Fibroblast of lung (primary cell): ENCODE results near the gene BCKDHB. TPM values are rescaled to one million over a fixed set of nuclear protein-coding genes. Genes with fewer than 3 reads are reported as not detected.
"Not testable (repeated sequence)": the region's sequence is repeated elsewhere in the genome, so short reads cannot be mapped to it uniquely, and the experiment has no call there.

Experiments used
- DNase-seq, 2 donors: peaks; one replicate each; pipeline versions ENCODE4 v3.0.0 to v3.0.0-alpha.2; 2010; ENCODE audit warnings: low read depth in 2 of 2
- H2AFZ ChIP-seq: 2 replicates; pipeline ENCODE4 v1.5.1; 2012; ENCODE audit warnings: low read length, control low read depth, inconsistent platforms
- H3K27ac ChIP-seq: 2 replicates; pipeline ENCODE4 v1.5.1; 2011; ENCODE audit warnings: low read length, control low read depth; ENCODE audit not compliant: insufficient read depth
- H3K27me3 ChIP-seq: 2 replicates; pipeline ENCODE4 v1.5.1; 2011; ENCODE audit warnings: mild to moderate bottlenecking, low read length; ENCODE audit not compliant: control insufficient read depth, insufficient read depth
- H3K36me3 ChIP-seq: 2 replicates; pipeline ENCODE4 v1.5.1; 2011; ENCODE audit warnings: low read length; ENCODE audit not compliant: control insufficient read depth, insufficient read depth
- H3K4me1 ChIP-seq: 2 replicates; pipeline ENCODE4 v1.5.1; 2011; ENCODE audit warnings: low read length; ENCODE audit not compliant: control insufficient read depth, insufficient read depth; ENCODE audit errors: extremely low read depth
- H3K4me2 ChIP-seq: 2 replicates; pipeline ENCODE4 v1.5.1; 2011; ENCODE audit warnings: low read length, control low read depth; ENCODE audit not compliant: insufficient read depth; ENCODE audit errors: extremely low read depth
- H3K4me3 ChIP-seq, 4 experiments: fragments of 200-600 bp in 1 of 4; sonication (generic) in 1 of 4; replicated peaks in 1 of 4; 2 replicates each; pipeline ENCODE4 v1.5.1; 2011 to 2016; ENCODE audit warnings: low read length in 4 of 4, low read depth in 3 of 4, mild to moderate bottlenecking in 3 of 4, control low read depth in 2 of 4, inconsistent platforms in 1 of 4, mixed read lengths in 1 of 4; ENCODE audit not compliant: insufficient read depth in 1 of 4; ENCODE audit errors: control extremely low read depth in 1 of 4
- H3K79me2 ChIP-seq: 2 replicates; pipeline ENCODE4 v1.5.1; 2012; ENCODE audit warnings: mild to moderate bottlenecking, low read length, inconsistent platforms; ENCODE audit not compliant: control insufficient read depth, insufficient read depth
- H3K9ac ChIP-seq: 2 replicates; pipeline ENCODE4 v1.5.1; 2011; ENCODE audit warnings: mild to moderate bottlenecking, low read length, control low read depth; ENCODE audit not compliant: insufficient read depth
- H3K9me3 ChIP-seq: 2 replicates; pipeline ENCODE4 v1.5.1; 2012; ENCODE audit warnings: low read depth, low read length; ENCODE audit not compliant: control insufficient read depth, insufficient read depth
- H4K20me1 ChIP-seq: 2 replicates; pipeline ENCODE4 v1.5.1; 2011; ENCODE audit warnings: low read length; ENCODE audit not compliant: control insufficient read depth, insufficient read depth; ENCODE audit errors: extremely low read depth
- EZH2 ChIP-seq: IDR thresholded peaks from 2 replicates; pipeline ENCODE4 v1.5.1; 2012; ENCODE audit warnings: low read length, control low read depth, mild to moderate bottlenecking; ENCODE audit errors: missing control alignments
- polyA plus RNA-seq, 2 donors: library from polyadenylated mRNA; depleted of rRNA in 1 of 2; stranded (reverse) in 1 of 2; unstranded in 1 of 2; fragments of >200 nt; gene quantifications; 2 replicates each; pipeline ENCODE4 v1.2.1, GENCODE V29; 2011 to 2012; ENCODE audit warnings: missing spikeins in 1 of 2
- total RNA-seq: library from RNA; depleted of rRNA; stranded (reverse); fragments of >200 nt; gene quantifications from 2 replicates; pipeline ENCODE4 v1.2.1, GENCODE V29; 2014
- TF ChIP-seq, protein P1 (sequence below), 2 donors: IDR thresholded peaks in 1 of 2; conservative IDR thresholded peaks in 1 of 2; 1 replicate in 1 of 2; 2 replicates in 1 of 2; pipeline ENCODE4 v1.5.1; 2011 to 2012; ENCODE audit warnings: low read length in 2 of 2, control low read depth in 1 of 2, inconsistent platforms in 1 of 2, low read depth in 1 of 2, mild to moderate bottlenecking in 1 of 2

The BCKDHB gene
- total and polyA plus RNA-seq, 2 donors (not counting 1 experiment from before 2014, with no cell fraction given), result 8.3 to 16.2 TPM

DNA sequence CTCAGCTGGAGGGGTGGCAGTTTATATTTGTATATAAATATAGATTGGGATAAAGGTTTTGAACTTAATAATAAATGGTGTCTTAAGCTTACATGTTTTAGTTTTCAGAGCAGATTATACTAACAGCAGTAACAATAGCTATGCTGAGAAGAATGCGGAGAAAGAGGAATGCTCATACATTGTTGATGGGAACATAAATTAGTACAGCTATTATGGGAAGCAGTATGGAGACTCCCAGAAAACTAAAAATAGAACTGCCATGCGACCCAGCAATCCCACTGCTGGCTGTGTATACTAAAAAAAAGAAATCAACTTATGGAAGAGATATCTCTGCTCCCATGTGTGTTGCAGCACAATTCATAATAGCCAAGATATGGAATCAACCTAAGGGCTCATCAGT lies 127.9 kb downstream of the BCKDHB start:
- DNase-seq, result no peak
- TF ChIP-seq, protein P1, sequence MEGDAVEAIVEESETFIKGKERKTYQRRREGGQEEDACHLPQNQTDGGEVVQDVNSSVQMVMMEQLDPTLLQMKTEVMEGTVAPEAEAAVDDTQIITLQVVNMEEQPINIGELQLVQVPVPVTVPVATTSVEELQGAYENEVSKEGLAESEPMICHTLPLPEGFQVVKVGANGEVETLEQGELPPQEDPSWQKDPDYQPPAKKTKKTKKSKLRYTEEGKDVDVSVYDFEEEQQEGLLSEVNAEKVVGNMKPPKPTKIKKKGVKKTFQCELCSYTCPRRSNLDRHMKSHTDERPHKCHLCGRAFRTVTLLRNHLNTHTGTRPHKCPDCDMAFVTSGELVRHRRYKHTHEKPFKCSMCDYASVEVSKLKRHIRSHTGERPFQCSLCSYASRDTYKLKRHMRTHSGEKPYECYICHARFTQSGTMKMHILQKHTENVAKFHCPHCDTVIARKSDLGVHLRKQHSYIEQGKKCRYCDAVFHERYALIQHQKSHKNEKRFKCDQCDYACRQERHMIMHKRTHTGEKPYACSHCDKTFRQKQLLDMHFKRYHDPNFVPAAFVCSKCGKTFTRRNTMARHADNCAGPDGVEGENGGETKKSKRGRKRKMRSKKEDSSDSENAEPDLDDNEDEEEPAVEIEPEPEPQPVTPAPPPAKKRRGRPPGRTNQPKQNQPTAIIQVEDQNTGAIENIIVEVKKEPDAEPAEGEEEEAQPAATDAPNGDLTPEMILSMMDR (conservative IDR thresholded peaks at IDR 0.05 in 1 of 2, IDR thresholded peaks at IDR 0.05 in 1 of 2; ENCODE audit: low read depth in 1 of 2, low read length in 2 of 2), result no peak
- TF ChIP-seq EZH2, result no peak
- Histone ChIP-seq H3K9me3 (no peaks in the 10 kb centered on the region), H3K4me3 (no peak overlapping the region), H3K27ac (no peak overlapping the region), H3K4me1 (no peaks in the 10 kb centered on the region), H3K79me2 (no peaks in the 10 kb centered on the region), H3K27me3 (no peaks in the 10 kb centered on the region), H4K20me1 (no peaks in the 10 kb centered on the region), H3K9ac (no peak overlapping the region), H3K36me3 (no peaks in the 10 kb centered on the region), H3K4me2 (no peak overlapping the region), H2AFZ (no peak overlapping the region)

DNA sequence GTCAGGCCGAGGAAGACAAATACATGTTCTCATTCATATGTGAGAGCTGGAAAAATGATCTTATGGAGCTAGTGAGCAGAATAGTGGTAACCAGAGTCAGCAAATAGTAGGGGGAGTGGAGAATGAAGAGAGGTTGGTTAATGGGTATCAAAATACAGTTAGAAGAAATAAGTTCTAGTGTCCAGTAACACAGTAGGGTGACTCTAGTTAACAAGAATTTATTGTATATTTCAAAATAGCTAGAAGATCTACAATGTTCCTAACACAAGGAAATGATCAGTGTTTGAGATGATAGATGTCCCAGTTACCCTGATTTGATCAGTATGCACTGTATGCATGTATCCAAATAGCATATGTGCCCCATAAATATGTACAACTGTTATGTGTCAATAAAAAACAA lies 128.4 kb downstream of the BCKDHB start:
- Histone ChIP-seq H4K20me1 (no peaks in the 10 kb centered on the region), H2AFZ (no peak overlapping the region), H3K27me3 (no peaks in the 10 kb centered on the region), H3K79me2 (no peaks in the 10 kb centered on the region), H3K4me2 (no peak overlapping the region), H3K9me3 (no peaks in the 10 kb centered on the region), H3K9ac (no peak overlapping the region), H3K27ac (no peak overlapping the region), H3K4me1 (no peaks in the 10 kb centered on the region), H3K4me3 (no peak overlapping the region), H3K36me3 (no peaks in the 10 kb centered on the region)
- no peak for DNase-seq
- TF ChIP-seq EZH2, result no peak
- TF ChIP-seq, protein P1 (conservative IDR thresholded peaks at IDR 0.05 in 1 of 2, IDR thresholded peaks at IDR 0.05 in 1 of 2; ENCODE audit: low read depth in 1 of 2, low read length in 2 of 2), result no peak

DNA sequence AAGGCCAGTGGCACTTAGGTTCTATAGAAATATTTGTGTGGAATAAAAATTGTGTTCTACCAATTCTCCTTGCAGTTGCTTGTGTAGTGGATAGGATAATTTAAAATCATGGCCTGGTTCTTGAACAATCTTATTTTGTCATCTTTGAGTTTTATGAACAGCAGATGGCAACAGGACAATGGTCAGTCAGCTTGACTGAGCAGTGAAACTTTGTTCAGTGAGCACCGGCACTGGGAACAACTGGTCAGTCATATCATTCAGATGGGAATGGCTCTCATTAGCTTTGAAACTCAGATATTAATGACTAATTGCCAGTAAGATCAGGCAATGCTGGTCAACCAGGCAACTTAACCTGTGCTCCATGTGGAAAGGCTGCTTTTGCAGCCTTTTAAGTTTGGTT lies 129.2 kb downstream of the BCKDHB start:
- TF ChIP-seq EZH2, result no peak
- TF ChIP-seq, protein P1 (conservative IDR thresholded peaks at IDR 0.05 in 1 of 2, IDR thresholded peaks at IDR 0.05 in 1 of 2; ENCODE audit: low read depth in 1 of 2, low read length in 2 of 2), result no peak
- H3K27me3 ChIP-seq, result no peaks in the 10 kb centered on the region
- H4K20me1 ChIP-seq, result no peaks in the 10 kb centered on the region
- DNase-seq, result no peak
- no peak overlapping the region for H3K9ac ChIP-seq
- H3K36me3 ChIP-seq, result no peaks in the 10 kb centered on the region
- H3K4me3 ChIP-seq, result no peak overlapping the region
- no peaks in the 10 kb centered on the region for H3K4me1 ChIP-seq
- no peak overlapping the region for H2AFZ ChIP-seq
- no peaks in the 10 kb centered on the region for H3K9me3 ChIP-seq
- no peak overlapping the region for H3K4me2 ChIP-seq
- no peak overlapping the region for H3K27ac ChIP-seq
- no peaks in the 10 kb centered on the region for H3K79me2 ChIP-seq

DNA sequence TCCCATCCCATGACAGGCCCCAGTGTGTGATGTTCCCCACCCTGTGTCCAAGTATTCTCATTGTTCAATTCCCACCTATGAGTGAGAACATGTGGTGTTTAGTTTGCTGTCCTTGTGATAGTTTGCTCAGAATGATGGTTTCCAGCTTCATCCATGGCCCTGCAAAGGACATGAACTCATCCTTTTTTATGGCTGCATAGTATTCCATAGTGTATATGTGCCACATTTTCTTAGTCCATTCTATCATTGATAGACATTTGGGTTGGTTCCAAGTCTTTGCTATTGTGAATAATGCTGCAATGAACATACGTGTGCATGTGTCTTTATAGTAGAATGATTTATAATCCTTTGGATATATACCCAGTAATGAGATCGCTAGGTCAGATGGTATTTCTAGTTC lies 132.3 kb downstream of the BCKDHB start:
- H3K9ac ChIP-seq, H3K79me2 ChIP-seq, H3K36me3 ChIP-seq, H4K20me1 ChIP-seq, H3K27ac ChIP-seq, H3K9me3 ChIP-seq, H2AFZ ChIP-seq, H3K4me2 ChIP-seq, DNase-seq, H3K4me1 ChIP-seq, H3K27me3 ChIP-seq, H3K4me3 ChIP-seq: not testable (repeated sequence)
